Smooth muscle cell (in vitro differentiated cells): ENCODE measurements around the gene CRTC1. TPM values are rescaled to one million over a fixed set of nuclear protein-coding genes. Genes with fewer than 3 reads are reported as not detected.

Source experiments
- DNase-seq: peaks from one replicate; lab custom pipeline; 2025; ENCODE audit not compliant: unreplicated experiment; lab: John Stamatoyannopoulos, UW
- H2AFZ ChIP-seq: fragments of 200-600 bp; sonication (generic); 2 replicates; pipeline ENCODE4 v1.6.0; 2016; ENCODE audit warnings: antibody characterized with exemption, low read depth, mild to moderate bottlenecking
- H3F3A ChIP-seq: fragments of 200-600 bp; sonication (generic); 2 replicates; pipeline ENCODE4 v1.6.0; 2017; ENCODE audit warnings: antibody characterized with exemption, low read depth
- H3K27ac ChIP-seq: fragments of 200-600 bp; sonication (generic); 2 replicates; pipeline ENCODE4 v1.5.1; 2016; ENCODE audit warnings: low read depth, mild to moderate bottlenecking
- H3K27me3 ChIP-seq: fragments of 200-600 bp; sonication (generic); 2 replicates; pipeline ENCODE4 v1.6.1; 2016; ENCODE audit warnings: low read depth, mild to moderate bottlenecking
- H3K36me3 ChIP-seq: fragments of 200-600 bp; sonication (generic); 2 replicates; pipeline ENCODE4 v1.5.1; 2016; ENCODE audit warnings: low read depth
- H3K4me1 ChIP-seq: fragments of 200-600 bp; sonication (generic); 2 replicates; pipeline ENCODE4 v1.5.1; 2016; ENCODE audit warnings: low read depth
- H3K4me2 ChIP-seq: fragments of 200-600 bp; sonication (generic); 2 replicates; pipeline ENCODE4 v1.6.0; 2016; ENCODE audit warnings: mild to moderate bottlenecking
- H3K4me3 ChIP-seq: fragments of 200-600 bp; sonication (generic); 2 replicates; pipeline ENCODE4 v1.5.1; 2016; ENCODE audit warnings: mild to moderate bottlenecking
- H3K79me2 ChIP-seq: fragments of 200-600 bp; sonication (generic); 2 replicates; pipeline ENCODE4 v1.6.0; 2016; ENCODE audit warnings: low read depth, mild to moderate bottlenecking
- H3K9ac ChIP-seq: fragments of 200-600 bp; sonication (generic); 2 replicates; pipeline ENCODE4 v1.6.0; 2016; ENCODE audit warnings: low read depth
- H3K9me3 ChIP-seq: fragments of 200-600 bp; sonication (generic); replicated peaks from 2 replicates; pipeline ENCODE4 v1.5.1; 2016; ENCODE audit warnings: low read depth
- H4K20me1 ChIP-seq: fragments of 200-600 bp; sonication (generic); 2 replicates; pipeline ENCODE4 v1.6.0; 2016; ENCODE audit warnings: low read depth
- CTCF ChIP-seq: fragments of 200-600 bp; sonication (generic); IDR thresholded peaks from 2 replicates; pipeline ENCODE4 v1.5.1; 2017; ENCODE audit warnings: borderline replicate concordance, mild to moderate bottlenecking, antibody characterized with exemption; ENCODE audit not compliant: insufficient read depth, poor library complexity, severe bottlenecking
- WGBS: methylation state at CpG from one replicate; pipeline ENCODE4 v1.1.7; 2016; ENCODE audit warnings: low lambda C conversion rate; 5-methylcytosine and 5-hydroxymethylcytosine counted together
- polyA plus RNA-seq: library from polyadenylated mRNA; unstranded; fragments of >200 nt; fragmentation: Nextera tagmentation; extraction: Ambion mirVana; gene quantifications from 2 replicates; pipeline ENCODE4 v1.2.1, GENCODE V29; 2016
- total RNA-seq: library from RNA; depleted of rRNA; stranded (reverse); fragments of >200 nt; gene quantifications from 2 replicates; pipeline ENCODE4 v1.2.3, GENCODE V29; 2014

CRTC1 gene
- total and polyA plus RNA-seq, 2 experiments from 2014 or later, result 1.6 to 3.1 TPM

GRCh38 chr19:18701250-18701608 lies 17.7 kb downstream of the CRTC1 start:
- no peaks in the 10 kb centered on the region for H3K9me3 ChIP-seq
- H3K27me3 ChIP-seq, result no peaks in the 10 kb centered on the region
- H3K4me2 ChIP-seq, result peak overlapping the region; percentile 86
- peak overlapping the region; percentile 44 for H3K4me3 ChIP-seq
- no peaks in the 10 kb centered on the region for H3K36me3 ChIP-seq
- H3K27ac ChIP-seq, result no peak overlapping the region
- no peak for DNase-seq
- no peak overlapping the region for H3K9ac ChIP-seq
- H4K20me1 ChIP-seq, result peaks cover 98% of the 10 kb centered on the region
- peaks cover 16% of the 10 kb centered on the region for H3K4me1 ChIP-seq
- TF ChIP-seq CTCF, result no peak
- H2AFZ ChIP-seq, result no peak overlapping the region
- WGBS, result 75% methylated on average over 7 of the region's 7 CpGs
- no peaks in the 10 kb centered on the region for H3F3A ChIP-seq
- H3K79me2 ChIP-seq, result peaks cover 24% of the 10 kb centered on the region

- H3K4me1 ChIP-seq, result peaks cover 16% of the 10 kb centered on the region
- no peak overlapping the region for H2AFZ ChIP-seq
- no peak for DNase-seq
- no peak overlapping the region for H3K4me3 ChIP-seq
- no peaks in the 10 kb centered on the region for H3F3A ChIP-seq
- TF ChIP-seq CTCF, result no peak
- 83% methylated on average over 4 of the region's 4 CpGs for WGBS
- no peaks in the 10 kb centered on the region for H3K36me3 ChIP-seq
- no peaks in the 10 kb centered on the region for H3K9me3 ChIP-seq
- no peak overlapping the region for H3K27ac ChIP-seq
- no peaks in the 10 kb centered on the region for H3K27me3 ChIP-seq
- peaks cover 98% of the 10 kb centered on the region for H4K20me1 ChIP-seq
- H3K9ac ChIP-seq, result no peak overlapping the region
- H3K79me2 ChIP-seq, result peaks cover 39% of the 10 kb centered on the region
- no peak overlapping the region for H3K4me2 ChIP-seq
These were observed 20.6 kb downstream of the CRTC1 start for GRCh38 chr19:18704054-18704453.

GRCh38 chr19:18704971-18705370 lies 21.5 kb downstream of the CRTC1 start:
- Histone ChIP-seq H3K4me3 (no peak overlapping the region), H2AFZ (no peak overlapping the region), H3K36me3 (no peaks in the 10 kb centered on the region), H3K4me2 (no peak overlapping the region), H3K27ac (no peak overlapping the region), H3K9ac (no peak overlapping the region), H3K79me2 (peaks cover 39% of the 10 kb centered on the region), H3F3A (no peaks in the 10 kb centered on the region), H4K20me1 (peaks cover 98% of the 10 kb centered on the region), H3K27me3 (no peaks in the 10 kb centered on the region), H3K4me1 (peaks cover 15% of the 10 kb centered on the region), H3K9me3 (no peaks in the 10 kb centered on the region)
- no peak for DNase-seq
- TF ChIP-seq CTCF, result no peak
- 92% methylated on average over 7 of the region's 7 CpGs for WGBS

GRCh38 chr19:18708452-18709231 lies 25.2 kb downstream of the CRTC1 start:
- Histone ChIP-seq H3K27me3 (no peaks in the 10 kb centered on the region), H3K36me3 (no peaks in the 10 kb centered on the region), H3K9me3 (no peaks in the 10 kb centered on the region), H3K4me2 (no peak overlapping the region), H3K79me2 (peaks cover 33% of the 10 kb centered on the region), H2AFZ (no peak overlapping the region), H3K9ac (no peak overlapping the region), H3K27ac (no peak overlapping the region), H3K4me1 (no peaks in the 10 kb centered on the region), H3F3A (no peaks in the 10 kb centered on the region), H4K20me1 (peaks cover 92% of the 10 kb centered on the region), H3K4me3 (no peak overlapping the region)
- 94% methylated on average over 25 of the region's 25 CpGs for WGBS
- TF ChIP-seq CTCF, result no peak
- no peak for DNase-seq
